H7 (cell line): ENCODE measurements around the gene UTS2B. TPM values are rescaled to one million over a fixed set of nuclear protein-coding genes. Genes with fewer than 3 reads are reported as not detected.
"Not testable (repeated sequence)": the region's sequence is repeated elsewhere in the genome, so short reads cannot be mapped to it uniquely, and the experiment has no call there.

Experiments used
- DNase-seq: peaks from one replicate; pipeline ENCODE4 v3.0.0; 2012
- H3K27me3 ChIP-seq: 2 replicates; pipeline ENCODE4 v1.6.0; 2011; ENCODE audit warnings: mild to moderate bottlenecking, low read length; ENCODE audit not compliant: control insufficient read depth, insufficient read depth
- H3K36me3 ChIP-seq: replicated peaks from 2 replicates; pipeline ENCODE4 v1.5.1; 2011; ENCODE audit warnings: low read length; ENCODE audit not compliant: control insufficient read depth, insufficient read depth
- H3K4me3 ChIP-seq: 2 replicates; pipeline ENCODE4 v1.5.1; 2011; ENCODE audit warnings: low read depth, mild to moderate bottlenecking, control low read depth, low read length, moderate library complexity; ENCODE audit not compliant: insufficient read depth
- total RNA-seq: library from RNA; depleted of rRNA; stranded (reverse); fragments of >200 nt; shearing (Covaris generic); gene quantifications from 2 replicates; pipeline ENCODE4 v1.2.3, GENCODE V29; 2014

UTS2B gene
- total RNA-seq, 1 experiment from 2014 or later, result 0.28 TPM

GRCh38 chr3:191262650-191263049, 67.7 kb downstream of the UTS2B start:
- H3K4me3 ChIP-seq, result no peak overlapping the region
- H3K27me3 ChIP-seq, result no peaks in the 10 kb centered on the region
- H3K36me3 ChIP-seq, result no peaks in the 10 kb centered on the region
- no peak for DNase-seq

- no peak for DNase-seq
- Histone ChIP-seq H3K27me3 (no peaks in the 10 kb centered on the region), H3K36me3 (no peaks in the 10 kb centered on the region), H3K4me3 (no peak overlapping the region)
Measured at GRCh38 chr3:191261304-191261638, 69.1 kb downstream of the UTS2B start.

GRCh38 chr3:191260431-191261303, 69.7 kb downstream of the UTS2B start:
- DNase-seq, result no peak
- H3K36me3 ChIP-seq, result no peaks in the 10 kb centered on the region
- no peak overlapping the region for H3K4me3 ChIP-seq
- H3K27me3 ChIP-seq, result no peaks in the 10 kb centered on the region

- Histone ChIP-seq H3K27me3 (no peaks in the 10 kb centered on the region), H3K36me3 (no peaks in the 10 kb centered on the region), H3K4me3 (no peak overlapping the region)
- DNase-seq, result no peak
Measured at GRCh38 chr3:191259486-191259885, 70.8 kb downstream of the UTS2B start.

DNA sequence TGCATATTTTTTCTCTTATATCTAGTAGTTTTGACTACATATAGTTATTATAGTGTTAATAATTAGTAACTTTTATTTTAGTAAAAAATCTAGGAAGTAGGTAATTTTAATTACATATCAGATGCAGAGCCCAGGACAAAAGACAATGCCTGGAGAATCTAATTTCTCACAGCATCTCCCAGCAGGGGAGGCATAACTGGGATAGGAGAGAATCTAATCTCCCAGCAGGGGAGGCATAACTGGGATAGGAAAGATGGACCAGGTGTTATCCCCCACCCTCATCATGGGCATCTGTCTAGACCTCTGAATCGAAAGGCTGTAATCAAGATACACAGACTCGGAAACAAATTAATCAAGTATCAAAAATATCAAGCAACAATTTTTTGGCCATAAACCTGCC, 73.0 kb downstream of the UTS2B start:
- H3K27me3 ChIP-seq, result no peaks in the 10 kb centered on the region
- no peaks in the 10 kb centered on the region for H3K36me3 ChIP-seq
- no peak for DNase-seq
- H3K4me3 ChIP-seq, result no peak overlapping the region

DNA sequence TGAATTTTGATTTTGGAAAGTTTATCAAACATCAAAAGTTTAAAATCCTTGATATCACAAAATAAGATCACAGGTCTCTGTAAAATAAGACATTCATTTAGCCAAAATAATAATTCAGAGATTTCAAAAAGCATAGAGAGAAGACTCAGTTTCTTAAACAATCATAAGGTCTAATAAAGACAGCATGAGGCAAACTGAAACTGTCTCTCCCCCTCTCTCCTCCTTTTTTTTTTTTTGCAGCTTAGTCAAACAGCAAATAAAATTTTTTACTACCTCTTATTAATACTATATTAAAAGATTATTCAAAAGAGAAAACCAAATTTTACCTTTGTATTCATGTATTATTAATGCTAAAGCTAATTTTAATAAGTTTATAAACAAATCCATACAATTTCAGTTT, 73.9 kb downstream of the UTS2B start:
- no peak for DNase-seq
- Histone ChIP-seq H3K27me3 (no peaks in the 10 kb centered on the region), H3K36me3 (no peaks in the 10 kb centered on the region), H3K4me3 (no peak overlapping the region)

DNA sequence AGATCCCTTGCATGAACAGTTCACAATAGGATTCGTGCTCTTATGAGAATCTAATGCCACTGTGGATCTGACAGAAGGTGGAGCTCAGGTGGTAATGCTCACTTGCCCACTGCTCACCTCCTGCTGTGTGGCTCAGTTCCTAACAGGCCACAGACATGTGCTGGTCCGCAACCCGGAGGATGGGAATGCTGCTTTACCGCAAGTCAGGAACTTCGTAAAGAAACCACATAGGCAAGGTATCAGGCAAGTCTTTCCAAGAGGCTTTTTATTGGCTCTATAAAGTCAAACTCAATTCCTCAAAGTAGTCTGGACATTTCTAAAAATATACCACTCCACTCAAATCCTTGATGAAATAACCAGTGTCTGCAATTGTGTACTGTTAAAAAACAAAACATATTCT, 75.2 kb downstream of the UTS2B start:
- DNase-seq, result no peak
- Histone ChIP-seq H3K4me3 (no peak overlapping the region), H3K36me3 (no peaks in the 10 kb centered on the region), H3K27me3 (no peaks in the 10 kb centered on the region)

- DNase-seq, result no peak
- H3K36me3 ChIP-seq, result no peaks in the 10 kb centered on the region
- H3K4me3 ChIP-seq, result no peak overlapping the region
- H3K27me3 ChIP-seq, result no peaks in the 10 kb centered on the region
Measured at GRCh38 chr3:191254098-191254873, 76.0 kb downstream of the UTS2B start.

DNA sequence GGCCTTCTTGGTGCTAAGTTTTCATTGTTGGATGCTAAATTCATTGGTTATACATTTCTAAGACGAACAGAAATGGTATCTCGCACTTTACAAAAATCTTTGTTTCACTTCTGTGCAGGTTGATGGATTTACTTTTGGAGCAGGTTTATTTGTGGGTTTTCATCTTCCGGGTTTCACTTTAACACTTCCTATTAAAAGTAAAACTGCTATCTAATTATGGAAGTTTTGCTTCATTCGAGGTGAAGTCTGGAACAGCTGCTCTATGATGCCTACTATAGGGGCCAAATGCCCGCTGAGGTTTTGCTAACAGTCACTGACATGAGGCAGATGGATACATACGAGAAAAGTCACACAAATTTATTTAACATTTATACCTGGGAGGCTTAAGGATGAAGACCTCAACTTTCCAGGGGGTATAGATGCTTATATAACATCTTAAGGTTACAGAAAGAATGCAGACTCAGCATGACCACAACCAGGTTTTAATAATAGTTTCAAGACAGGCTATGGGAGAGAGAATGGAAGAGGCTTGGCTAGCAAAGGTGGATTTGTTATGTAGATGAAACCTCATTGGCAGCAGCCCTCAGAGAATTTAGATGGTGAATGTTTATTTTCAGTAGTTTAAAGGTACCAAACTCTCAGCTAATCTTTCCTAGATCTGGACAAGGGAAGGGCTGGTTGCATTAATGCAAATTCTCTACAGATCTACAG, 77.1 kb downstream of the UTS2B start:
- H3K36me3 ChIP-seq, result no peaks in the 10 kb centered on the region
- H3K27me3 ChIP-seq, result no peaks in the 10 kb centered on the region
- H3K4me3 ChIP-seq, result no peak overlapping the region
- DNase-seq, result peak; percentile 7

DNA sequence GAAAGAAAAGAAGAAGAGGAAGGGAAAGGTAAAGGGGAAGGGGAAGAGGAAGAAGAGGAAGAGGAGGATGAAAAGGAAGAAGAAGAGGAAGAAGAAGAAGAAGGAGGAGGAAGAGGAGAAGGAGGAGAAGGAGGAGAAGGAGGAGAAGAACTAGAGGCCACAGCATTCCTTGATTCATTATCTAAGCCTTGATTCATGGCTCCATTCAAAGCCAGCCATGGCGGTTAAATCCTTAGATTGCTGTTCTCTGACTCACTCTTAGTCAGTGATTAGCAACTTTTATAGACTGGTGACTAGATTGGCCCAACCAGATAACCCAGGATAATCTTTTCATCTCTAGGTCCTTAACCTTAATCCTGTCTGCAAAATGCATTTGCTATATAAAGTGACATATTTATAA, 83.7 kb downstream of the UTS2B start:
- no peak overlapping the region for H3K4me3 ChIP-seq

DNA sequence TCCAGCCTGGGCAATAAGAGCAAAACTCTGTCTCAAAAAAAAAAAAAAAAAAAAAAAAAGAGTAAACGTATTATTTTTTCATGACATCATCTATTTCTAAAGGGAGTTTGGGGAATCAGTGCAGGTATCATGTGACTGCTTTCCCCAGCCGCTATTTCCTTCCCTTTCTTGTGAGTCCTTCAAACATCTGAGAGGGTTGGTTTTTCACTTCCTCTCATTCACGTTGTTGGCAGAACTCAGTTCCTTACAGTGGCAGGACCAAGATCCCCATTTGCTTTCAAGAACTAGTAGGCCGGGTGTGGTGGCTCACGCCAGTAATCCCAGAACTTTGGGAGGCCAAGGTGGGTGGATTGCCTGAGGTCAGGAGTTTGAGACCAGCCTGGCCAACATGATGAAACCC, 84.3 kb downstream of the UTS2B start:
- DNase-seq, H3K4me3 ChIP-seq, H3K36me3 ChIP-seq, H3K27me3 ChIP-seq: not testable (repeated sequence)

More for the DNA sequence above, 83.7 kb downstream of the UTS2B start:
- H3K27me3 ChIP-seq, result no peaks in the 10 kb centered on the region
- no peaks in the 10 kb centered on the region for H3K36me3 ChIP-seq
- DNase-seq, result no peak

- DNase-seq, result no peak
- Histone ChIP-seq H3K4me3 (no peak overlapping the region), H3K27me3 (no peaks in the 10 kb centered on the region), H3K36me3 (no peaks in the 10 kb centered on the region)
Measured at GRCh38 chr3:191244242-191244867, 86.0 kb downstream of the UTS2B start.

DNA sequence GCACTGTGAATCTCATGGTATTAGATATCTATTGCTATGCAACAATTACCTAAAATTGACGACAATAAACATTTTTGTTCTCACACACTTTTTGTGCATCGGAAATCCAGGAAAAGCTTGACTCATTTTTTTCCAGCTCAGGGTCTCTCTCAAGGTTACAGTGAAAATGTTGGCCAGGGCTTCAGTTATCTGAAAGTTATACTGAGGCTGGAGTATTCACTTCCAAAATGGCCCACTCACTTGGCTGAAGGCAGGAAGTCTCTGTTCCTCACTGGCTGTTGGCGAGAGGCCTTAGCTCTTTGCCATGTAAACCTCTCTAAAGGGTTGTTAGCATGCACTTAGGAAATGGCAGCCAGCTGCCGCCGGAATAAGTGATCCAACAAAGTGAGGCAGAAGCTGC, 89.8 kb downstream of the UTS2B start:
- Histone ChIP-seq H3K27me3 (no peaks in the 10 kb centered on the region), H3K36me3 (no peaks in the 10 kb centered on the region), H3K4me3 (no peak overlapping the region)
- DNase-seq, result no peak

GRCh38 chr3:191239407-191240031, 90.8 kb downstream of the UTS2B start:
- Histone ChIP-seq H3K27me3 (no peaks in the 10 kb centered on the region), H3K4me3 (no peak overlapping the region), H3K36me3 (no peaks in the 10 kb centered on the region)
- DNase-seq, result peak; percentile 16
